Caco-2 (cell line): ENCODE measurements around the gene TRMT2A. TPM values are rescaled to one million over a fixed set of nuclear protein-coding genes. Genes with fewer than 3 reads are reported as not detected.

Experiments
- BruUV-seq: library from RNA; stranded (reverse); fragments of 400-500 nt; replicated peaks from 2 replicates; lab custom pipeline; 2021; lab: Mats Ljungman, UMichigan
- CTCF ChIA-PET: fragments of 300-600 bp; sonication (Branson Sonifier 250); formaldehyde crosslinking; loops from one replicate; lab custom pipeline; 2022; ENCODE audit warnings: antibody characterized with exemption; lab: Charles Lee
- POLR2A ChIA-PET: fragments of 300-600 bp; sonication (Branson Sonifier 250); formaldehyde crosslinking; loops from one replicate; lab custom pipeline; 2022; ENCODE audit warnings: antibody characterized with exemption; lab: Charles Lee
- DNase-seq, 2 experiments: peaks; one replicate each; pipeline versions ENCODE4 v3.0.0 to v3.0.0-alpha.2; 2020 to 2022
- H3K27me3 ChIP-seq: replicated peaks from 2 replicates; pipeline ENCODE4 v1.6.0; 2011; ENCODE audit warnings: low read length; ENCODE audit not compliant: control insufficient read depth, insufficient read depth
- H3K36me3 ChIP-seq: 2 replicates; pipeline ENCODE4 v1.5.1; 2011; ENCODE audit warnings: low read length; ENCODE audit not compliant: control insufficient read depth, insufficient read depth
- H3K4me1 ChIP-seq: fragments of 250-450 bp; sonication (Bioruptor Pico); 2 replicates; pipeline ENCODE4 v1.5.1; 2020; ENCODE audit warnings: mild to moderate bottlenecking
- H3K4me3 ChIP-seq: 2 replicates; pipeline ENCODE4 v1.5.1; 2011; ENCODE audit warnings: low read depth, mild to moderate bottlenecking, control low read depth, low read length
- H3K9me3 ChIP-seq: fragments of 250-450 bp; sonication (Bioruptor Pico); 2 replicates; pipeline ENCODE4 v1.5.1; 2020; ENCODE audit warnings: mild to moderate bottlenecking, moderate library complexity
- H3K27ac Mint-ChIP-seq: one replicate; pipeline ENCODE4 v1.8.0; 2022; ENCODE audit warnings: mixed read lengths; ENCODE audit not compliant: unreplicated experiment
- H3K27me3 Mint-ChIP-seq: one replicate; pipeline ENCODE4 v1.8.0; 2022; ENCODE audit warnings: mixed read lengths; ENCODE audit not compliant: insufficient read depth, unreplicated experiment
- H3K36me3 Mint-ChIP-seq: one replicate; pipeline ENCODE4 v1.8.0; 2022; ENCODE audit warnings: mild to moderate bottlenecking, mixed read lengths; ENCODE audit not compliant: insufficient read depth, unreplicated experiment
- H3K4me1 Mint-ChIP-seq: one replicate; pipeline ENCODE4 v1.8.0; 2022; ENCODE audit warnings: low read depth, mixed read lengths; ENCODE audit not compliant: unreplicated experiment
- H3K4me3 Mint-ChIP-seq: one replicate; pipeline ENCODE4 v1.8.0; 2022; ENCODE audit warnings: mild to moderate bottlenecking, moderate library complexity, mixed read lengths; ENCODE audit not compliant: unreplicated experiment
- H3K9me3 Mint-ChIP-seq: one replicate; pipeline ENCODE4 v1.8.0; 2022; ENCODE audit warnings: mixed read lengths; ENCODE audit not compliant: unreplicated experiment
- CTCF ChIP-seq, 2 experiments: fragments of 200-600 bp in 1 of 2; IDR thresholded peaks; 1 replicate in 1 of 2; 2 replicates in 1 of 2; pipeline versions ENCODE4 v1.5.1 to v1.8.0; 2011 to 2022; ENCODE audit warnings: antibody characterized with exemption in 1 of 2, control low read depth in 1 of 2, inconsistent platforms in 1 of 2, low read depth in 1 of 2, low read length in 1 of 2, mild to moderate bottlenecking in 1 of 2, moderate library complexity in 1 of 2; ENCODE audit not compliant: insufficient read depth in 1 of 2, severe bottlenecking in 1 of 2, unreplicated experiment in 1 of 2
- intact Hi-C: fragments of 100-400 bp; cut with micrococcal nuclease; formaldehyde crosslinking; loops from one replicate; pipeline ENCODE4 v1.10.0; 2022; ENCODE audit not compliant: unreplicated experiment
- total RNA-seq: library from RNA; stranded (reverse); gene quantifications from 2 replicates; pipeline ENCODE4 v1.2.3, GENCODE V29; 2022

Gene TRMT2A
- total RNA-seq, 1 experiment from 2014 or later, result 41.1 TPM

GRCh38 chr22:20084547-20085413, 32.2 kb downstream of the TRMT2A start:
- CTCF ChIA-PET, result no interaction called here
- Histone ChIP-seq H3K27me3 (no peaks in the 10 kb centered on the region), H3K4me3 (no peak overlapping the region), H3K9me3 (no peaks in the 10 kb centered on the region), H3K36me3 (peaks cover 4% of the 10 kb centered on the region), H3K4me1 (peaks cover 23% of the 10 kb centered on the region)
- no TSS peak for BruUV-seq
- TF ChIP-seq CTCF (IDR thresholded peaks at IDR 0.05; ENCODE audit: insufficient read depth in 1 of 2, low read depth in 1 of 2, low read length in 1 of 2, severe bottlenecking in 1 of 2, unreplicated experiment in 1 of 2), result peak; percentile 50 to 63
- H3K27me3 Mint-ChIP-seq, result no peaks in the 10 kb centered on the region
- peaks cover 76% of the 10 kb centered on the region for H3K36me3 Mint-ChIP-seq
- no peak overlapping the region for H3K27ac Mint-ChIP-seq
- H3K4me1 Mint-ChIP-seq, result peaks cover 22% of the 10 kb centered on the region
- POLR2A ChIA-PET, result interaction anchor here (0.6 kb wide), 1 partner anchor 69 kb away, joined by 3 read pairs; no protein-coding TSS in a partner anchor
- no peaks in the 10 kb centered on the region for H3K9me3 Mint-ChIP-seq
- peak in 1 of 2 experiments; percentile 57 for DNase-seq
- intact Hi-C loops, result loop anchor here (5.0 kb wide), 1 partner anchor 67 kb away; the partner anchor contains the start of gene ARVCF
- H3K4me3 Mint-ChIP-seq, result no peak overlapping the region

GRCh38 chr22:20083891-20084546, 33.0 kb downstream of the TRMT2A start:
- Mint-ChIP-seq H3K36me3 (peaks cover 73% of the 10 kb centered on the region), H3K4me3 (peak overlapping the region; percentile 63), H3K9me3 (no peaks in the 10 kb centered on the region), H3K4me1 (peaks cover 22% of the 10 kb centered on the region), H3K27me3 (no peaks in the 10 kb centered on the region), H3K27ac (peak overlapping the region; percentile 59)
- no TSS peak for BruUV-seq
- DNase-seq, result no peak
- no peak overlapping the region for H3K4me3 ChIP-seq
- no peaks in the 10 kb centered on the region for H3K9me3 ChIP-seq
- H3K27me3 ChIP-seq, result no peaks in the 10 kb centered on the region
- ChIA-PET CTCF (interaction anchor here (1.0 kb wide), 1 partner anchor 46 kb away, joined by 3 read pairs; no protein-coding TSS in a partner anchor), POLR2A (no interaction called here)
- H3K36me3 ChIP-seq, result peaks cover 3% of the 10 kb centered on the region
- intact Hi-C loops, result loop anchor here (5.0 kb wide), 1 partner anchor 67 kb away; the partner anchor contains the start of gene ARVCF
- TF ChIP-seq CTCF (IDR thresholded peaks at IDR 0.05; ENCODE audit: insufficient read depth in 1 of 2, low read depth in 1 of 2, low read length in 1 of 2, severe bottlenecking in 1 of 2, unreplicated experiment in 1 of 2), result no peak
- peaks cover 23% of the 10 kb centered on the region for H3K4me1 ChIP-seq
